GM21367 (cell line): Measurements from ENCODE around the gene AKAP1.

Experiments used
- ATAC-seq: cut with Tn5 transposase; IDR thresholded peaks from one replicate; pipeline ENCODE4 v1.9.1; 2021; ENCODE audit not compliant: unreplicated experiment

Gene AKAP1

GRCh38 chr17:57158325-57158724 lies 73.3 kb downstream of the AKAP1 start:
- ATAC-seq: no peak

- ATAC-seq: no peak
These were observed 73.7 kb downstream of the AKAP1 start for GRCh38 chr17:57158795-57159194.

GRCh38 chr17:57160624-57161023 lies 75.6 kb downstream of the AKAP1 start:
- ATAC-seq: no peak

GRCh38 chr17:57164814-57165213 lies 79.8 kb downstream of the AKAP1 start:
- no peak for ATAC-seq

GRCh38 chr17:57165754-57166153 lies 80.7 kb downstream of the AKAP1 start:
- ATAC-seq: no peak

GRCh38 chr17:57166803-57167202 lies 81.8 kb downstream of the AKAP1 start:
- no peak for ATAC-seq

- no peak for ATAC-seq
These were observed 83.6 kb downstream of the AKAP1 start for GRCh38 chr17:57168695-57169094.

GRCh38 chr17:57170866-57171265 lies 85.8 kb downstream of the AKAP1 start:
- ATAC-seq: no peak
